ENCODE data around the gene CIB4.

The CIB4 gene

GRCh38 chr2:26616706-26617587 lies 24.2 kb downstream of the CIB4 start:
- Mint-ChIP-seq H3K27ac (no peak overlapping the region), H3K9me3 (no peaks in the 10 kb centered on the region), H3K27me3 (ENCODE audit: low read depth) (peaks cover 18% of the 10 kb centered on the region)

GRCh38 chr2:26615860-26616705 lies 25.1 kb downstream of the CIB4 start:
- Mint-ChIP-seq H3K4me1 (ENCODE audit: low read depth) (no peaks in the 10 kb centered on the region), H3K9me3 (no peaks in the 10 kb centered on the region), H3K36me3 (ENCODE audit: low read depth) (no peaks in the 10 kb centered on the region), H3K27ac (no peak overlapping the region), H3K27me3 (ENCODE audit: low read depth) (peaks cover 20% of the 10 kb centered on the region), H3K4me3 (no peak overlapping the region)
- no peak for DNase-seq (ENCODE audit: low spot score)

More at GRCh38 chr2:26616706-26617587, 24.2 kb downstream of the CIB4 start:
- H3K4me1 Mint-ChIP-seq (ENCODE audit: low read depth) = no peaks in the 10 kb centered on the region
- no peak for DNase-seq (ENCODE audit: low spot score)
- no peaks in the 10 kb centered on the region for H3K36me3 Mint-ChIP-seq (ENCODE audit: low read depth)
- H3K4me3 Mint-ChIP-seq = no peak overlapping the region

GRCh38 chr2:26615336-26615859 lies 25.8 kb downstream of the CIB4 start:
- H3K4me1 Mint-ChIP-seq (ENCODE audit: low read depth) = no peaks in the 10 kb centered on the region
- no peak for DNase-seq (ENCODE audit: low spot score)
- H3K27me3 Mint-ChIP-seq (ENCODE audit: low read depth) = peaks cover 17% of the 10 kb centered on the region
- no peak overlapping the region for H3K27ac Mint-ChIP-seq
- no peak overlapping the region for H3K4me3 Mint-ChIP-seq
- H3K9me3 Mint-ChIP-seq = no peaks in the 10 kb centered on the region
- H3K36me3 Mint-ChIP-seq (ENCODE audit: low read depth) = no peaks in the 10 kb centered on the region

- Mint-ChIP-seq H3K27ac (no peak overlapping the region), H3K4me3 (no peak overlapping the region), H3K36me3 (ENCODE audit: low read depth) (no peaks in the 10 kb centered on the region), H3K4me1 (ENCODE audit: low read depth) (no peaks in the 10 kb centered on the region), H3K9me3 (no peaks in the 10 kb centered on the region), H3K27me3 (ENCODE audit: low read depth) (peaks cover 13% of the 10 kb centered on the region)
- no peak for DNase-seq (ENCODE audit: low spot score)
Measured at GRCh38 chr2:26614216-26615138, 26.7 kb downstream of the CIB4 start.

- no peaks in the 10 kb centered on the region for H3K36me3 Mint-ChIP-seq (ENCODE audit: low read depth)
Measured at GRCh38 chr2:26613241-26614215, 27.6 kb downstream of the CIB4 start.

GRCh38 chr2:26612522-26613240 lies 28.5 kb downstream of the CIB4 start:
- Mint-ChIP-seq H3K27me3 (ENCODE audit: low read depth) (peaks cover 9% of the 10 kb centered on the region), H3K36me3 (ENCODE audit: low read depth) (no peaks in the 10 kb centered on the region), H3K4me3 (no peak overlapping the region), H3K27ac (no peak overlapping the region), H3K4me1 (ENCODE audit: low read depth) (no peaks in the 10 kb centered on the region), H3K9me3 (no peaks in the 10 kb centered on the region)
- no peak for DNase-seq (ENCODE audit: low spot score)

More at GRCh38 chr2:26613241-26614215, 27.6 kb downstream of the CIB4 start:
- Mint-ChIP-seq H3K4me3 (no peak overlapping the region), H3K27ac (no peak overlapping the region), H3K4me1 (ENCODE audit: low read depth) (no peaks in the 10 kb centered on the region), H3K9me3 (no peaks in the 10 kb centered on the region), H3K27me3 (ENCODE audit: low read depth) (peaks cover 9% of the 10 kb centered on the region)
- no peak for DNase-seq (ENCODE audit: low spot score)

DNA sequence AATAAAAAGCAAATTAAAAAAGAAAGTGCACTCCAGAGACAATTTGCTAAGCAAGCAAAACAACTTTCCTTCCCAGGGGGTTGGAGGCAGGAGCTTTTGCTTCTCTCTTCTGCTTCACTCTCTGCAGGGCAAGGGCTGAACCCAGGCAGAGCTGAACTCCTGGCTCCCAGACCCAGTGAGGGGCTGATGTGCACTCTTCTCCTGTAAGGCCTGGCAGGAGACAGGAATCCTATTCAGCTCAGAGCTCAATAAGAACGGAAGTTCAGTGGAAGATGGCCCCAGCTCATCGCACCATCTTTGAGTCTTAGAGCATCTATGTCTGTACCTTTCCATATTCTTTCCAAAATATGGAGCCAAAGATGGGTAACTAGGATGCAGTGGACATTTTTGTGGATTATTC lies 29.1 kb downstream of the CIB4 start:
- Mint-ChIP-seq H3K4me1 (ENCODE audit: low read depth) (no peaks in the 10 kb centered on the region), H3K9me3 (no peaks in the 10 kb centered on the region)

GRCh38 chr2:26610504-26611335 lies 30.4 kb downstream of the CIB4 start:
- DNase-seq (ENCODE audit: low spot score) = no peak
- H3K27me3 Mint-ChIP-seq (ENCODE audit: low read depth) = peaks cover 7% of the 10 kb centered on the region
- H3K4me3 Mint-ChIP-seq = no peak overlapping the region
- H3K27ac Mint-ChIP-seq = no peak overlapping the region
- H3K4me1 Mint-ChIP-seq (ENCODE audit: low read depth) = no peaks in the 10 kb centered on the region
- H3K36me3 Mint-ChIP-seq (ENCODE audit: low read depth) = no peaks in the 10 kb centered on the region
- H3K9me3 Mint-ChIP-seq = no peaks in the 10 kb centered on the region

More for the DNA sequence above, 29.1 kb downstream of the CIB4 start:
- Mint-ChIP-seq H3K4me3 (no peak overlapping the region), H3K27me3 (ENCODE audit: low read depth) (peaks cover 9% of the 10 kb centered on the region), H3K27ac (no peak overlapping the region), H3K36me3 (ENCODE audit: low read depth) (no peaks in the 10 kb centered on the region)
- DNase-seq (ENCODE audit: low spot score) = no peak

GRCh38 chr2:26609839-26610277 lies 31.3 kb downstream of the CIB4 start:
- Mint-ChIP-seq H3K36me3 (ENCODE audit: low read depth) (no peaks in the 10 kb centered on the region), H3K27me3 (ENCODE audit: low read depth) (peaks cover 9% of the 10 kb centered on the region), H3K4me3 (no peak overlapping the region), H3K9me3 (no peaks in the 10 kb centered on the region), H3K27ac (no peak overlapping the region), H3K4me1 (ENCODE audit: low read depth) (no peaks in the 10 kb centered on the region)
- no peak for DNase-seq (ENCODE audit: low spot score)

- Mint-ChIP-seq H3K4me1 (ENCODE audit: low read depth) (no peaks in the 10 kb centered on the region), H3K27me3 (ENCODE audit: low read depth) (peaks cover 12% of the 10 kb centered on the region), H3K4me3 (no peak overlapping the region), H3K9me3 (no peaks in the 10 kb centered on the region), H3K27ac (no peak overlapping the region), H3K36me3 (ENCODE audit: low read depth) (no peaks in the 10 kb centered on the region)
- no peak for DNase-seq (ENCODE audit: low spot score)
Measured at GRCh38 chr2:26609205-26609631, 31.9 kb downstream of the CIB4 start.

DNA sequence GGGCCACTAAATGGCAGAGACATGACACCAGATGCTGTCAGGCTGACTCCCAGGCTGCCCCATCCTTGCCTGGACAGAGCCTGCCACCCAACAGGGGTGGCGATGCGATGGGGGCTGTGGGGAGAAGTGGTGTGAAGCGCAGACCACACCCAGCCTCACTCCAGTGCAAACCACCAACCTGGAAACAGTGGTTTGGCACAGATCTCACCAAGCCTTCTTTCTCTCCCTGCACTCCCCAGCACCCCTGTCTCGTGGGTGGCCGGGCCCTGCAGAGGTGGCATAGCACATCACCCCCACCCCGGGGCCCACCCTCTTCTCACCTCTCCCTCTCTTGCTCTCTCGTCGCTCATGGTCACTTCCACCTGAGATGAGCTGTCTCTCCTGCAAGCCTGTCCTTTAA lies 32.6 kb downstream of the CIB4 start:
- Mint-ChIP-seq H3K27ac (no peak overlapping the region), H3K4me3 (no peak overlapping the region), H3K4me1 (ENCODE audit: low read depth) (no peaks in the 10 kb centered on the region), H3K27me3 (ENCODE audit: low read depth) (peaks cover 12% of the 10 kb centered on the region), H3K36me3 (ENCODE audit: low read depth) (no peaks in the 10 kb centered on the region), H3K9me3 (no peaks in the 10 kb centered on the region)
- no peak for DNase-seq (ENCODE audit: low spot score)
